H54 (cell line): ENCODE measurements around the gene NANOGP8.

Experiments used
- DNase-seq: peaks from one replicate; pipeline ENCODE4 v3.0.0; 2011; ENCODE audit warnings: low spot score, mixed read lengths; ENCODE audit not compliant: insufficient read length
- FAIRE-seq: peaks from 3 replicates; lab custom pipeline; 2011; peaks lifted over from hg19 to GRCh38; lab: Jason Lieb, UNC
- POLR2A ChIP-seq: IDR thresholded peaks from 2 replicates; pipeline ENCODE4 v1.6.1; 2011; ENCODE audit warnings: low read depth, mild to moderate bottlenecking, low read length

The NANOGP8 gene

DNA sequence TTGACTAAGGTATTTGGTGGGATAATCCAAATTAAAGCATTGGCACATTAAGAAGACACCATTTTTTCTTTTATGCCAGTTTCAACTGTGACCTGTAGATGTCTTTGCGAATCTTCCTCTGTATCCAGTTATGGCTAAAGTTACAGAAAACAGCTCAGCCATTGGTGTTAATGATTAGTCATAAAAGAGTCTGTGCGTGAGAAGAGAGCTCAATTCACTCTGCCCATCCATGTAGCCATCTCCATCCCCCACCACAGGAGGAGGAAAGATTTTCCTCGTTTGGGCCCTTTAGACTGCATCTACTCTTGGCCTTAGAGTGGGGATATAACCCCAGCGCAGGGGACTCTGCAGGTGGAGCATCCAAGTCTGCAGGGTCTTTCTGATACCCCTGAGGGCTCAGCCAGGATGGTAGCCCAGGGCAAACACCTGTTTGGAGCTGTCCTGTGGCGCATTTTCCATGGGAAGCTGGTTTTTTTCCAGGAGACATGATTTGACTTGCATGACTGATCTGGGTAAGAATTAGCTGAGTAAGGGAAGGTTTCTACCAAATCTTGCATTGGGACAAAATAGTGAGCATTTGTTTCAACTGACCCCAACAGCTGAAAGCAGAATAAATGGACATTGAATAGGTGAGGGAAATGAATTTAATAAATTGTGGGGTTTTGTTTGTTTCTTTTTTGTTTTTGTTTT lies 29.5 kb downstream of the NANOGP8 start:
- FAIRE-seq = no peak
- no peak for TF ChIP-seq POLR2A
- no peak for DNase-seq

DNA sequence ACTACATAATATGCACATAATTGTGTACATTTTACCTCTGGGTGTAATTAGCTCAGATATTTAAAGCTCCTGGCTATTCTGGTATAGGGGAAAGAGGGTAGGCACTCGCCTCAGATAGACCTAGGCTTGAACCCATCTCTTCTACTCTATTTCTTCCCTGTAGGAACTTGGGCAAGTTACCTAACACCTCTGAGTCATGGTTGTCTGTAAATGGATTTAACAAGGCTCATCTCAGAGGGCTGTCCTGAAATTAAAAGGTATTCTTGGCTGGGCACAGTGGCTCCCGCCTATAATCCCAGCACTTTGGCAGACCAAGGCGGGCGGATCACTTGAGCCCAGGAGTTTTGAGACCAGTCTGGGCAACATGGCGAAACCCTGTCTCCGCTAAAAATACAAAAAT lies 30.7 kb downstream of the NANOGP8 start:
- FAIRE-seq = no peak
- DNase-seq = no peak
- TF ChIP-seq POLR2A = no peak

DNA sequence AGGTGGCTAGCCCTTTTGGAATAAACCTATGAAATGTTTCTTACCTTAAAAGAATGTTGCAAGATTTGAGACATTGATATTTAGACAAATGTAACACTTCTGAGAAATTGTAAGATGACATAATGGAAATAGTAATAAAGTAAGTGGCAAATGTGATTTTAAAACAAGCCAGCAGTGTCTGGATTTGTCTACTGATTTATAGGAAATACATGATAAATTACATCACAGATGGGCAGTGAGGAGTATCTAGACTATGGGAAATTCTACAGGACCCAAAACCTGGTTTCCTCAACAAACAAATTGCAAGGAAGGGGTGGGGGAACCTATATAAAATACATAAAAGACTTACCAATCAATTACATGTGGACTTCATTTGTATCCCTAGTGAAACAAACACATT lies 37.1 kb downstream of the NANOGP8 start:
- DNase-seq (no peak), FAIRE-seq (no peak)
- no peak for TF ChIP-seq POLR2A

DNA sequence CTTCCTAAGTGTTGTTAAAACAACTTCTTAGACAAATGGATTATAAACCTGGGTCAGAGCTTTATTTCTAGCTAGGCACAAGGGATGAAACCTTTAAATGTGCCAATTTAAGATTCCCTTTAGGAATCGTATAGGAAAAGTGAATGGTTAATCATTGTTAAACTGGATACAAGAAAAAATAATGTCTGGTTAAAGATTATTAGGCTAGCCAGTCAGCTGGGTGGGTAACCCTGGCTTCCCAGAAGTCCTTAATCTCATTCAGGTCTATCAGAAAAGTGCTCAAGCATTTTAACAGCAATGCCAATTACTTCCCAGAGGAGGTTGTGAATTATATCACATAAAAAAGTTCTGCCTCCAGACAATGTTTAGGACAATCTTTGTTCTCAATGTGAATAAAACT lies 37.6 kb downstream of the NANOGP8 start:
- no peak for TF ChIP-seq POLR2A
- DNase-seq = no peak
- FAIRE-seq = no peak

DNA sequence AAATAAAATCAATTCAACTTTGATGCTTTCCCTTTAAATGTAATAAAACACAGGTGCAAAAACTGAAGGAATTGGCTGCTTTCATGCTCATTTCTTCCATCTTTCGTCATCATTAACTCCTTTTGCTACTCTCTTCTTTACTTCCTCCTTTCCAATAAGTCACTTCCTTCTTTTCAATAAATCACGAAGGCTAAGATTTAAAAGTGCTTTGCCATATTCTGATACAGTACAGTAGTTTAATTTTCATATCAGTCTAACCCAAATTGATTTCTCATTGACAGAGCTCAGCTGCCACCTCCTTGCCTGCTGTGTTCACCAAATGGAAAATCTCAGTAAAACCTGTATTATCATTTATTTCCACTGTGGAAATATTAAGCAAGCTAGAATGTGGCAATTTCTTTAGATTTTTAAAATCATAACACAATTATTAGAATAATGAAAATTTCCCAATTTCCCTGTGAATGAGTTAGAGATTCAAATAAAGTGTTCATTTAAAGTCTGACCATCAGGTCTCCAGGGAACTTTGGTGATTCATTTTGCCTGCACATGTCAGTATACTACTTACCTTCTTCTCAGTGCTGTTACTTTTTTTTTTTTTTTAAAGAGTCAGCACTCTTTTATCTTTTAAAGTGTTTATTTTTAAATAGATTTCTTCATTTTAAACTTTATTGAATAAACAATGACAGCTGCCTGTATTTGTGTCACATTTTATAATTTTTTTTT lies 41.6 kb downstream of the NANOGP8 start:
- no peak for DNase-seq
- FAIRE-seq = no peak
- no peak for TF ChIP-seq POLR2A

DNA sequence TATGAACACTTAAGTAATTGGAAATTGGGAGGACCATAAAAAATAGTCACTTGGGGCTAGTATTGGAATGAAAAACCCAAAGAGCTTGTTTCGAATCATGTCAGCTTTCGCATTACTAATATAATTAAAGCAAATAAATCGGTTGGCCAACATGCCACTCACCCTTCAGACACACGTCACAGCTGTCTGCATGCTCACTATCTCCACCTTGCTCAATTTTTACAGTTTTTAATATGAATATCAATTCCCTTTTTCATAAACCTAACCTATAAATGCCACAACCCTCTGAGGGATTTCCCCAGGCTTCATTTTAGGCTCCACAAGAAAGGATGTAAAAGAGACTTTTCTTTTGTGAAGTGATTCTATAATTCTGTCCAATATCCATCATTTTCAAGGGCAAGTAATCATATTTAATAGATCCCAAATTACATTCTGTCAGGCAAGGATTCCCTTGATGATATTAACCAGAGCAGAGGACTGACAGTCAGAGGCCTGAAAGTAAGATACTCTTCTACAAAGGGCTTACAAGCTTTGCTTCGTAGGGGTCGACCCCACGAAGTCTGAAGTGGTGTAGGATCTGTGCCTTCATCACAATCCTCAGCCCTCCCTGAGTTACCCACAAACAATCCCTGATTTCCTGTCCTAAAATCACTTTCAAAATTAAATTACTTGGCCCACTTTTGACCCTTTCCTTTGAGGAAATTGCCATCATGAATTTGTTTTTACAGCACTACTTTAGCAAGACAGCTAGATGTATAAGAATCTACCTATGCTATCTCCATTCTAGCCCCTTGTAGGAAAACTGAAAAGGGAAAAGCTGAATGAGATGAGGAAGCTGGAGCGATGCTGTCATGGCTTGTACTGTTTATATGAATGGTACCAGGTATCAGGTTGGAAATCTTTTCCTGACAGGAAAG lies 44.5 kb downstream of the NANOGP8 start:
- no peak for FAIRE-seq
- no peak for TF ChIP-seq POLR2A
- DNase-seq = no peak

DNA sequence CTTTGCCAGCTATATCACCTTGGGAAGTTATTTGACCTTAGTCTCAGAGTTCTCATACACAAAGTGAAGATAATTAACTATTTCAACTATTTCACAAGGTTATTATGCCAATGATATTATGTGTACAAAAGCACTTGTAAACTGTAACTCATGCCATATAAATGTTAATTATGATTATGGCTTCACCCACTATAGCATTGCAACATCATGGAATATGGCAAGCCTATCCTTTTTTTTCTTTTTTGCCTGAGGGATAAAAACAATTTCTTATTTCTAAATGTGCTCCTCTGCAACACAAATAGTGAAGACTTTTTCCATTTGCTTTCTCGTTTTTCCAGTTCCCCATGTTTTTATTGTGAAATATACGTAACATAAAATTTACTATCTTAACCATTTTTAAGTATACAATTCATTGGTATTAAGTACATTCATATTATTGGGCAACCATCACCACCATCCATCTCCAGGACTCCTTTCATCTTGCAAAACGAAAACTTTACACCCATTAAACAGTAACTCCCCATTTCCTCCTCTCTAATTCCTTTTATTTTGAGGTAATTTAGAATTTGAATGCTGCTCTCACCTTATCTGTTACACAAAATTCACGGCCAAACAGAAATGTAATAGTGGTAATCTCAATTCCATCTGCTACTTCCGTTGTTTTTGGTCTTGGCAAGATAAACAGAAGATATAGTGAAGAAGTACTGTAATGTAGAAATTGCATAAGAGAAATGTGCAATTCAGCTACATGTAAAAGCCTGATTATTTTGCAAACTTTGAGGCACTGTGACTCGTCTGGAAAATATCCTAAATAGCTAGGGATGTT lies 46.3 kb downstream of the NANOGP8 start:
- TF ChIP-seq POLR2A = no peak
- DNase-seq (no peak), FAIRE-seq (no peak)
